ENCODE measurements around the gene CD84. TPM values are rescaled to one million over a fixed set of nuclear protein-coding genes. Genes with fewer than 3 reads are reported as not detected.

CD84 gene
- total RNA-seq, 1 experiment from 2014 or later: not detected

- Histone ChIP-seq H3K9me3 (ENCODE audit: low read depth, low read length, poor library complexity, severe bottlenecking) (no peaks in the 10 kb centered on the region), H3K36me3 (ENCODE audit: insufficient read depth, low read length, poor library complexity, severe bottlenecking) (no peaks in the 10 kb centered on the region), H3K27ac (ENCODE audit: low read depth, low read length, poor library complexity, severe bottlenecking) (no peak overlapping the region), H3K27me3 (replicated peaks; ENCODE audit: insufficient read depth, low read depth, low read length, poor library complexity) (no peaks in the 10 kb centered on the region), H3K4me1 (ENCODE audit: insufficient read depth, low read length, poor library complexity, severe bottlenecking) (no peaks in the 10 kb centered on the region), H3K4me3 (ENCODE audit: low read depth, low read length, poor library complexity, severe bottlenecking) (no peak overlapping the region)
- ChIA-PET CTCF (no interaction called here), POLR2A (ENCODE audit: low non-redundant PET) (no interaction called here)
- no peak for DNase-seq (ENCODE audit: low spot score)
- no TSS peak for BruUV-seq (replicated peaks)
- TF ChIP-seq, protein P1, sequence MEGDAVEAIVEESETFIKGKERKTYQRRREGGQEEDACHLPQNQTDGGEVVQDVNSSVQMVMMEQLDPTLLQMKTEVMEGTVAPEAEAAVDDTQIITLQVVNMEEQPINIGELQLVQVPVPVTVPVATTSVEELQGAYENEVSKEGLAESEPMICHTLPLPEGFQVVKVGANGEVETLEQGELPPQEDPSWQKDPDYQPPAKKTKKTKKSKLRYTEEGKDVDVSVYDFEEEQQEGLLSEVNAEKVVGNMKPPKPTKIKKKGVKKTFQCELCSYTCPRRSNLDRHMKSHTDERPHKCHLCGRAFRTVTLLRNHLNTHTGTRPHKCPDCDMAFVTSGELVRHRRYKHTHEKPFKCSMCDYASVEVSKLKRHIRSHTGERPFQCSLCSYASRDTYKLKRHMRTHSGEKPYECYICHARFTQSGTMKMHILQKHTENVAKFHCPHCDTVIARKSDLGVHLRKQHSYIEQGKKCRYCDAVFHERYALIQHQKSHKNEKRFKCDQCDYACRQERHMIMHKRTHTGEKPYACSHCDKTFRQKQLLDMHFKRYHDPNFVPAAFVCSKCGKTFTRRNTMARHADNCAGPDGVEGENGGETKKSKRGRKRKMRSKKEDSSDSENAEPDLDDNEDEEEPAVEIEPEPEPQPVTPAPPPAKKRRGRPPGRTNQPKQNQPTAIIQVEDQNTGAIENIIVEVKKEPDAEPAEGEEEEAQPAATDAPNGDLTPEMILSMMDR (conservative IDR thresholded peaks at IDR 0.05; ENCODE audit: low read depth, low read length): no peak
- TF ChIP-seq EZH2 (IDR thresholded peaks at IDR 0.05; ENCODE audit: borderline replicate concordance, low read depth, low read length, poor library complexity, severe bottlenecking): no peak
- intact Hi-C loops (cut with micrococcal nuclease; ENCODE audit: unreplicated experiment): loop anchor here (10.0 kb wide), 1 partner anchor 137 kb away; no protein-coding TSS in a partner anchor
These were observed 31.1 kb downstream of the CD84 start for GRCh38 chr1:160548183-160548582.

GRCh38 chr1:160547422-160547821 is 31.9 kb downstream of the CD84 start:
- Histone ChIP-seq H3K4me1 (ENCODE audit: insufficient read depth, low read length, poor library complexity, severe bottlenecking) (no peaks in the 10 kb centered on the region), H3K27me3 (replicated peaks; ENCODE audit: insufficient read depth, low read depth, low read length, poor library complexity) (no peaks in the 10 kb centered on the region), H3K36me3 (ENCODE audit: insufficient read depth, low read length, poor library complexity, severe bottlenecking) (no peaks in the 10 kb centered on the region), H3K9me3 (ENCODE audit: low read depth, low read length, poor library complexity, severe bottlenecking) (no peaks in the 10 kb centered on the region), H3K27ac (ENCODE audit: low read depth, low read length, poor library complexity, severe bottlenecking) (no peak overlapping the region), H3K4me3 (ENCODE audit: low read depth, low read length, poor library complexity, severe bottlenecking) (no peak overlapping the region)
- ChIA-PET POLR2A (ENCODE audit: low non-redundant PET) (no interaction called here), CTCF (no interaction called here)
- no TSS peak for BruUV-seq (replicated peaks)
- intact Hi-C loops (cut with micrococcal nuclease; ENCODE audit: unreplicated experiment): loop anchor here (10.0 kb wide), 1 partner anchor 137 kb away; no protein-coding TSS in a partner anchor
- DNase-seq (ENCODE audit: low spot score): no peak
- TF ChIP-seq, protein P1 (conservative IDR thresholded peaks at IDR 0.05; ENCODE audit: low read depth, low read length): no peak
- no peak for TF ChIP-seq EZH2 (IDR thresholded peaks at IDR 0.05; ENCODE audit: borderline replicate concordance, low read depth, low read length, poor library complexity, severe bottlenecking)

DNA sequence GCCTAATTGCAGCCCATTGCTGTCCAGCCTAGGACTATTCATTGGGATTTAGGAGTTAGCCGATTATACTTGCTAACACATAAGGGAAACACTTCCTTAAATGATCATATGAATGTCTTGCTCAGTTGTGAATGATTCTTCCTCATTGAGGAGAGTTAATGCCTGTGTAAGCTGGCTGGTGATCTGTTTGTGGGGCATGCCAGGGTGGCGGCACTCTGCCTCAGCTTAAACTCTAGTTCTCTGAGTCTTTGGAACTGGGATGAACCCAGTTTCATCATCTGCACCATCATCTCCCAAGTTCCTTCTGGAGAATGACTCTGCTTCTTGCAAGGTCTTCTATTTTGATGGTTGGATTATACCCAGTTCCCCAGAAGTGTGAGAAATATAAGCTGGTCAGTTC is 32.4 kb downstream of the CD84 start:
- H3K27me3 ChIP-seq (replicated peaks; ENCODE audit: insufficient read depth, low read depth, low read length, poor library complexity): no peaks in the 10 kb centered on the region
- BruUV-seq (replicated peaks): no TSS peak
- no peaks in the 10 kb centered on the region for H3K4me1 ChIP-seq (ENCODE audit: insufficient read depth, low read length, poor library complexity, severe bottlenecking)
- no peak overlapping the region for H3K4me3 ChIP-seq (ENCODE audit: low read depth, low read length, poor library complexity, severe bottlenecking)
- no peak for DNase-seq (ENCODE audit: low spot score)
- H3K27ac ChIP-seq (ENCODE audit: low read depth, low read length, poor library complexity, severe bottlenecking): no peak overlapping the region
- ChIA-PET POLR2A (ENCODE audit: low non-redundant PET) (no interaction called here), CTCF (no interaction called here)
- TF ChIP-seq EZH2 (IDR thresholded peaks at IDR 0.05; ENCODE audit: borderline replicate concordance, low read depth, low read length, poor library complexity, severe bottlenecking): no peak
- TF ChIP-seq, protein P1 (conservative IDR thresholded peaks at IDR 0.05; ENCODE audit: low read depth, low read length): no peak
- intact Hi-C loops (cut with micrococcal nuclease; ENCODE audit: unreplicated experiment): loop anchor here (10.0 kb wide), 1 partner anchor 138 kb away; no protein-coding TSS in a partner anchor
- no peaks in the 10 kb centered on the region for H3K36me3 ChIP-seq (ENCODE audit: insufficient read depth, low read length, poor library complexity, severe bottlenecking)
- H3K9me3 ChIP-seq (ENCODE audit: low read depth, low read length, poor library complexity, severe bottlenecking): no peaks in the 10 kb centered on the region
